Natural killer cell (primary cell): ENCODE measurements around the gene NOCT. TPM values are rescaled to one million over a fixed set of nuclear protein-coding genes. Genes with fewer than 3 reads are reported as not detected.

Source experiments
- ATAC-seq, 3 donors: fragments of 150-1000 bp in 2 of 3; fragments of 200-7000 bp in 1 of 3; cut with Tn5 transposase; 1 replicate in 1 of 3; 2 replicates in 2 of 3; pipeline ENCODE4 v1.10.0; 2021; ENCODE audit warnings: mild to moderate bottlenecking in 2 of 3, moderate library complexity in 2 of 3
- DNase-seq, 2 donors: peaks; one replicate each; pipeline versions ENCODE4 v3.0.0 to v3.0.0-alpha.2; 2013 to 2021; ENCODE audit warnings: mixed read lengths in 1 of 2
- H3K27ac ChIP-seq: one replicate; pipeline ENCODE4 v1.5.1; 2013; ENCODE audit warnings: mild to moderate bottlenecking, low read length
- H3K27me3 ChIP-seq: one replicate; pipeline ENCODE4 v1.6.1; 2013; ENCODE audit warnings: low read length; ENCODE audit not compliant: control insufficient read depth, insufficient read depth
- H3K36me3 ChIP-seq: one replicate; pipeline ENCODE4 v1.6.1; 2013; ENCODE audit warnings: low read length; ENCODE audit not compliant: control insufficient read depth, insufficient read depth
- H3K4me1 ChIP-seq: one replicate; pipeline ENCODE4 v1.6.1; 2013; ENCODE audit warnings: low read length; ENCODE audit not compliant: control insufficient read depth, insufficient read depth
- H3K4me3 ChIP-seq: one replicate; pipeline ENCODE4 v1.5.1; 2013; ENCODE audit warnings: low read length
- H3K9me3 ChIP-seq: one replicate; pipeline ENCODE4 v1.6.1; 2013; ENCODE audit warnings: low read length; ENCODE audit not compliant: control insufficient read depth, insufficient read depth
- H3K27ac Mint-ChIP-seq, 2 donors: one replicate each; pipeline ENCODE4 v1.8.0; 2022; ENCODE audit warnings: mild to moderate bottlenecking in 2 of 2, mixed read lengths in 2 of 2, moderate library complexity in 1 of 2
- H3K27me3 Mint-ChIP-seq, 2 donors: one replicate each; pipeline ENCODE4 v1.8.0; 2022; ENCODE audit warnings: low read depth in 2 of 2, mixed read lengths in 2 of 2
- H3K36me3 Mint-ChIP-seq: one replicate; pipeline ENCODE4 v1.8.0; 2022; ENCODE audit warnings: mixed read lengths
- H3K4me1 Mint-ChIP-seq, 2 donors: one replicate each; pipeline ENCODE4 v1.8.0; 2022; ENCODE audit warnings: mixed read lengths in 2 of 2
- H3K4me3 Mint-ChIP-seq: one replicate; pipeline ENCODE4 v1.8.0; 2022; ENCODE audit warnings: mild to moderate bottlenecking, moderate library complexity, mixed read lengths
- H3K9me3 Mint-ChIP-seq, 2 donors: one replicate each; pipeline ENCODE4 v1.8.0; 2022; ENCODE audit warnings: mixed read lengths in 2 of 2
- CTCF ChIP-seq: fragments of 200-600 bp; IDR thresholded peaks from one replicate; pipeline ENCODE4 v1.8.0; 2022; ENCODE audit warnings: antibody characterized with exemption
- WGBS: methylation state at CpG from one replicate; pipeline ENCODE4 v1.1.7; 2013; ENCODE audit warnings: missing lambda C conversion rate; ENCODE audit not compliant: insufficient coverage; 5-methylcytosine and 5-hydroxymethylcytosine counted together
- intact Hi-C: fragments of 100-400 bp; cut with micrococcal nuclease; formaldehyde crosslinking; loops from one replicate; pipeline ENCODE4 v1.14.2; 2022
- total RNA-seq, 4 donors: library from RNA; stranded (reverse); fragments of 120-200 nt in 1 of 4; gene quantifications; one replicate each; pipeline versions ENCODE4 v1.2.3 to v1.2.4, GENCODE V29; 2013 to 2022

Gene NOCT
- total RNA-seq, 3 donors from 2014 or later (not counting 1 experiment from before 2014, with no cell fraction given): 17.6 to 28.5 (median 20.9) TPM

GRCh38 chr4:139060591-139060990 is 45.0 kb downstream of the NOCT start:
- Mint-ChIP-seq H3K9me3 (no peaks in the 10 kb centered on the region), H3K27me3 (no peaks in the 10 kb centered on the region), H3K4me1 (peaks cover 15 to 23% of the 10 kb centered on the region in 2 donors), H3K27ac (no peak overlapping the region), H3K4me3 (no peak overlapping the region), H3K36me3 (peaks cover 16% of the 10 kb centered on the region)
- ATAC-seq (no peak), DNase-seq (no peak)
- Histone ChIP-seq H3K9me3 (no peaks in the 10 kb centered on the region), H3K4me3 (no peak overlapping the region), H3K27me3 (no peaks in the 10 kb centered on the region), H3K27ac (no peak overlapping the region), H3K4me1 (no peaks in the 10 kb centered on the region), H3K36me3 (peaks cover 69% of the 10 kb centered on the region)
- no peak for TF ChIP-seq CTCF
- 100% methylated on average over 1 of the region's 3 CpGs for WGBS
- intact Hi-C loops: no loop called here

GRCh38 chr4:139076016-139076744 is 60.6 kb downstream of the NOCT start:
- peaks cover 10% of the 10 kb centered on the region for H3K4me1 ChIP-seq
- intact Hi-C loops: no loop called here
- no CpG with 5 or more reads among the region's 1 CpG for WGBS
- Mint-ChIP-seq H3K27me3 (no peaks in the 10 kb centered on the region), H3K27ac (peak overlapping the region; percentile 54 to 66), H3K9me3 (no peaks in the 10 kb centered on the region), H3K4me3 (no peak overlapping the region), H3K36me3 (peaks cover 9% of the 10 kb centered on the region), H3K4me1 (peaks cover 51 to 56% of the 10 kb centered on the region in 2 donors)
- no peaks in the 10 kb centered on the region for H3K9me3 ChIP-seq
- ATAC-seq (no peak), DNase-seq (no peak)
- no peak overlapping the region for H3K27ac ChIP-seq
- H3K4me3 ChIP-seq: no peak overlapping the region
- H3K36me3 ChIP-seq: peaks cover 26% of the 10 kb centered on the region
- no peak for TF ChIP-seq CTCF
- H3K27me3 ChIP-seq: no peaks in the 10 kb centered on the region

GRCh38 chr4:139077567-139078355 is 62.2 kb downstream of the NOCT start:
- no CpG with 5 or more reads among the region's 1 CpG for WGBS
- Histone ChIP-seq H3K27ac (no peak overlapping the region), H3K9me3 (no peaks in the 10 kb centered on the region), H3K4me1 (peaks cover 12% of the 10 kb centered on the region), H3K27me3 (no peaks in the 10 kb centered on the region), H3K4me3 (no peak overlapping the region), H3K36me3 (peaks cover 10% of the 10 kb centered on the region)
- intact Hi-C loops: no loop called here
- DNase-seq: no peak
- no peak for ATAC-seq
- Mint-ChIP-seq H3K27ac (peak overlapping the region; percentile 59 to 72), H3K27me3 (no peaks in the 10 kb centered on the region), H3K36me3 (no peaks in the 10 kb centered on the region), H3K4me3 (no peak overlapping the region), H3K4me1 (peaks cover 61 to 63% of the 10 kb centered on the region in 2 donors), H3K9me3 (no peaks in the 10 kb centered on the region)
- TF ChIP-seq CTCF: no peak
